Heart right ventricle (tissue), 16 donors: ENCODE data around the gene C6orf15. TPM values are rescaled to one million over a fixed set of nuclear protein-coding genes. Genes with fewer than 3 reads are reported as not detected.

Experiments
- ATAC-seq, 8 donors: fragments of 200-7000 bp; cut with Tn5 transposase; one replicate each; pipeline ENCODE4 v1.9.1; 2020; ENCODE audit warnings: mild to moderate bottlenecking in 8 of 8, moderate library complexity in 8 of 8, moderate number of reproducible peaks in 1 of 8
- DNase-seq, 2 donors: peaks; one replicate each; pipeline ENCODE4 v3.0.0-alpha.2; 2020
- H3K27ac ChIP-seq, 10 donors: fragments of 200-600 bp; sonication (generic) in 2 of 10; one replicate each; pipeline versions ENCODE4 v1.5.0 to v1.8.0; 2020 to 2022; ENCODE audit warnings: mild to moderate bottlenecking in 3 of 10
- H3K27me3 ChIP-seq, 7 donors: fragments of 200-600 bp; one replicate each; pipeline ENCODE4 v1.8.0; 2021 to 2022; ENCODE audit warnings: mild to moderate bottlenecking in 2 of 7
- H3K36me3 ChIP-seq, 9 donors: fragments of 200-600 bp; sonication (generic) in 1 of 9; one replicate each; pipeline versions ENCODE4 v1.5.0 to v1.8.0; 2020 to 2022; ENCODE audit warnings: mild to moderate bottlenecking in 2 of 9
- H3K4me1 ChIP-seq, 9 donors: fragments of 200-600 bp; sonication (generic) in 1 of 9; one replicate each; pipeline versions ENCODE4 v1.5.0 to v1.8.0; 2020 to 2022; ENCODE audit warnings: mild to moderate bottlenecking in 4 of 9
- H3K4me3 ChIP-seq, 10 donors: fragments of 200-600 bp; sonication (generic) in 2 of 10; one replicate each; pipeline versions ENCODE4 v1.5.0 to v1.8.0; 2020 to 2022; ENCODE audit warnings: mild to moderate bottlenecking in 7 of 10, moderate library complexity in 2 of 10
- H3K9me3 ChIP-seq, 11 donors: fragments of 200-600 bp in 10 of 11; sonication (generic) in 2 of 11; one replicate each; pipeline versions ENCODE4 v1.5.0 to v1.8.0; 2013 to 2022; ENCODE audit warnings: mild to moderate bottlenecking in 2 of 11, control low read depth in 1 of 11, moderate library complexity in 1 of 11
- CTCF ChIP-seq, 9 donors: fragments of 200-600 bp; sonication (generic) in 2 of 9; IDR thresholded peaks; one replicate each; pipeline versions ENCODE4 v1.5.0 to v1.8.0; 2021 to 2022; ENCODE audit warnings: antibody characterized with exemption in 9 of 9, mild to moderate bottlenecking in 5 of 9, moderate library complexity in 1 of 9
- WGBS, 2 donors: extraction: QIAGEN DNeasy Blood & Tissue Kit; methylation state at CpG; one replicate each; pipeline ENCODE4 v1.1.7; 2013; ENCODE audit warnings: inconsistent platforms in 1 of 2; 5-methylcytosine and 5-hydroxymethylcytosine counted together
- intact Hi-C, 10 donors: fragments of 100-400 bp; cut with DNase I; formaldehyde crosslinking; loops; one replicate each; pipeline versions ENCODE4 v1.11.1 to v1.14.2; 2022
- polyA plus RNA-seq, 2 donors: library from polyadenylated mRNA; stranded (reverse); fragments of 200-250 nt; gene quantifications; one replicate each; pipeline ENCODE4 v1.2.3, GENCODE V29; 2013
- total RNA-seq, 10 donors: library from RNA; stranded (reverse); fragmentation: NEBNext Ultra II Directional in 3 of 10; extraction: Animal tissue kit (Norgen Biotek cat#: 25700) in 3 of 10; gene quantifications; one replicate each; pipeline versions ENCODE4 v1.2.1 to v1.2.4, GENCODE V29; 2021 to 2023
- donor health status: Arrhythmogenic right ventricular cardiomyopathy.
- donor health status: ischemic (EF 13 %, LVEDD 7.1; RV severe dilation, severe dysfunction).
- donor health status: healthy with polysubstance abuse.
- donor health status: DM: no; HTN: yes; CAD: no.
- donor health status: DM: no; HTN: no; CAD: no.
- donor health status: ischemic (EF 25% LVEDD 6.9; RV normal size, moderate dysfunction).
- donor health status: ischemic (EF 25% LVEDD 5.7; RV mildly dilated, moderate dysfunction).
- donor health status: healthy.
- donor health status: DM: yes; HTN: yes; CAD: no.
- donor health status: Ischemic cardiomyopathy.
- donor health status: ischemic (EF 35%, LVEDD 5.7; RV mildly dilated, moderate dysfunction).
- donor health status: nonischemic (EF 11% LVEDD 7.7; RV severe dilation, severe dysfunction).
- donor health status: DM: yes; HTN: yes; CAD: no.
- donor health status: PGD.
- donor health status: ischemic (EF 29% LVEDD 5.4; RV normal size, mild dysfunction).
- donor health status: nonischemic (EF 23%, LVEDD 6.1; RV moderate dilation, normal function).

C6orf15 gene
- total and polyA plus RNA-seq, 12 donors, result not detected

- WGBS, 2 donors, result 94 to 99% methylated on average over 6 of the region's 6 CpGs
- intact Hi-C loops, result no loop called here
Measured at GRCh38 chr6:31090973-31091364, 21.4 kb downstream of the C6orf15 start.

GRCh38 chr6:31090275-31090972 lies 22.0 kb downstream of the C6orf15 start:
- ATAC-seq (no peak), DNase-seq (no peak)
- Histone ChIP-seq H3K36me3 (no peaks in the 10 kb centered on the region), H3K4me3 (no peak overlapping the region), H3K27me3 (no peaks in the 10 kb centered on the region), H3K9me3 (no peaks in the 10 kb centered on the region), H3K4me1 (peaks cover 0 to 30% (median 17%) of the 10 kb centered on the region in 9 donors), H3K27ac (no peak overlapping the region)
- no peak for TF ChIP-seq CTCF (IDR thresholded peaks at IDR 0.05)
- intact Hi-C loops, result no loop called here
- 94 to 95% methylated on average over 3 of the region's 3 CpGs for WGBS, 2 donors

More at GRCh38 chr6:31090973-31091364, 21.4 kb downstream of the C6orf15 start:
- no peaks in the 10 kb centered on the region for H3K9me3 ChIP-seq
- ATAC-seq, result no peak
- no peak for TF ChIP-seq CTCF (IDR thresholded peaks at IDR 0.05)
- no peak for DNase-seq
- H3K36me3 ChIP-seq, result no peaks in the 10 kb centered on the region
- peaks cover 0 to 30% (median 17%) of the 10 kb centered on the region in 9 donors for H3K4me1 ChIP-seq
- no peaks in the 10 kb centered on the region for H3K27me3 ChIP-seq
- H3K4me3 ChIP-seq, result no peak overlapping the region
- H3K27ac ChIP-seq, result no peak overlapping the region

- Histone ChIP-seq H3K36me3 (no peaks in the 10 kb centered on the region), H3K9me3 (no peaks in the 10 kb centered on the region), H3K4me1 (peaks cover 0 to 19% (median 8%) of the 10 kb centered on the region in 9 donors), H3K27ac (peak overlapping the region in 1 of 10 donors; percentile 2), H3K4me3 (no peak overlapping the region), H3K27me3 (no peaks in the 10 kb centered on the region)
- ATAC-seq, result peak; percentile 84 to 97 (median 94)
- DNase-seq, result peak; percentile 83 to 85
- intact Hi-C loops, result loop anchor here in 6 of 10 donors (2.0 to 10.0 kb wide), 6 partner anchors 170 to 533 kb away; partner anchors contain the start of genes FLOT1 (in 1 of the 6), GNL1 (in 1 of the 6), IER3 (in 1 of the 6) and PRR3 (in 1 of the 6)
- TF ChIP-seq CTCF (IDR thresholded peaks at IDR 0.05), result peak; percentile 73 to 87 (median 81)
- 13 to 14% methylated on average over 14 of the region's 14 CpGs for WGBS, 2 donors
Measured at GRCh38 chr6:31087494-31088089, 24.8 kb downstream of the C6orf15 start.

GRCh38 chr6:31086788-31087440 lies 25.5 kb downstream of the C6orf15 start:
- Histone ChIP-seq H3K36me3 (no peaks in the 10 kb centered on the region), H3K27me3 (no peaks in the 10 kb centered on the region), H3K4me1 (peaks cover 0 to 19% (median 8%) of the 10 kb centered on the region in 9 donors), H3K9me3 (no peaks in the 10 kb centered on the region), H3K27ac (peak overlapping the region in 1 of 10 donors; percentile 2), H3K4me3 (no peak overlapping the region)
- DNase-seq (no peak), ATAC-seq (peak in 1 of 8 donors; percentile 10)
- TF ChIP-seq CTCF (IDR thresholded peaks at IDR 0.05), result no peak
- intact Hi-C loops, result loop anchor here in 6 of 10 donors (2.0 to 10.0 kb wide), 6 partner anchors 170 to 532 kb away; partner anchors contain the start of genes FLOT1 (in 1 of the 6), GNL1 (in 1 of the 6), IER3 (in 1 of the 6) and PRR3 (in 1 of the 6)
- WGBS, 2 donors, result 31 to 37% methylated on average over 7 of the region's 7 CpGs
